GM19467 (cell line): ENCODE measurements around the gene WASHC4.

ENCODE experiments used
- ATAC-seq: cut with Tn5 transposase; IDR thresholded peaks from one replicate; pipeline ENCODE4 v1.9.1; 2021; ENCODE audit warnings: mild to moderate bottlenecking, moderate library complexity; ENCODE audit not compliant: unreplicated experiment

Gene WASHC4, protein sequence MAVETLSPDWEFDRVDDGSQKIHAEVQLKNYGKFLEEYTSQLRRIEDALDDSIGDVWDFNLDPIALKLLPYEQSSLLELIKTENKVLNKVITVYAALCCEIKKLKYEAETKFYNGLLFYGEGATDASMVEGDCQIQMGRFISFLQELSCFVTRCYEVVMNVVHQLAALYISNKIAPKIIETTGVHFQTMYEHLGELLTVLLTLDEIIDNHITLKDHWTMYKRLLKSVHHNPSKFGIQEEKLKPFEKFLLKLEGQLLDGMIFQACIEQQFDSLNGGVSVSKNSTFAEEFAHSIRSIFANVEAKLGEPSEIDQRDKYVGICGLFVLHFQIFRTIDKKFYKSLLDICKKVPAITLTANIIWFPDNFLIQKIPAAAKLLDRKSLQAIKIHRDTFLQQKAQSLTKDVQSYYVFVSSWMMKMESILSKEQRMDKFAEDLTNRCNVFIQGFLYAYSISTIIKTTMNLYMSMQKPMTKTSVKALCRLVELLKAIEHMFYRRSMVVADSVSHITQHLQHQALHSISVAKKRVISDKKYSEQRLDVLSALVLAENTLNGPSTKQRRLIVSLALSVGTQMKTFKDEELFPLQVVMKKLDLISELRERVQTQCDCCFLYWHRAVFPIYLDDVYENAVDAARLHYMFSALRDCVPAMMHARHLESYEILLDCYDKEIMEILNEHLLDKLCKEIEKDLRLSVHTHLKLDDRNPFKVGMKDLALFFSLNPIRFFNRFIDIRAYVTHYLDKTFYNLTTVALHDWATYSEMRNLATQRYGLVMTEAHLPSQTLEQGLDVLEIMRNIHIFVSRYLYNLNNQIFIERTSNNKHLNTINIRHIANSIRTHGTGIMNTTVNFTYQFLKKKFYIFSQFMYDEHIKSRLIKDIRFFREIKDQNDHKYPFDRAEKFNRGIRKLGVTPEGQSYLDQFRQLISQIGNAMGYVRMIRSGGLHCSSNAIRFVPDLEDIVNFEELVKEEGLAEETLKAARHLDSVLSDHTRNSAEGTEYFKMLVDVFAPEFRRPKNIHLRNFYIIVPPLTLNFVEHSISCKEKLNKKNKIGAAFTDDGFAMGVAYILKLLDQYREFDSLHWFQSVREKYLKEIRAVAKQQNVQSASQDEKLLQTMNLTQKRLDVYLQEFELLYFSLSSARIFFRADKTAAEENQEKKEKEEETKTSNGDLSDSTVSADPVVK

DNA sequence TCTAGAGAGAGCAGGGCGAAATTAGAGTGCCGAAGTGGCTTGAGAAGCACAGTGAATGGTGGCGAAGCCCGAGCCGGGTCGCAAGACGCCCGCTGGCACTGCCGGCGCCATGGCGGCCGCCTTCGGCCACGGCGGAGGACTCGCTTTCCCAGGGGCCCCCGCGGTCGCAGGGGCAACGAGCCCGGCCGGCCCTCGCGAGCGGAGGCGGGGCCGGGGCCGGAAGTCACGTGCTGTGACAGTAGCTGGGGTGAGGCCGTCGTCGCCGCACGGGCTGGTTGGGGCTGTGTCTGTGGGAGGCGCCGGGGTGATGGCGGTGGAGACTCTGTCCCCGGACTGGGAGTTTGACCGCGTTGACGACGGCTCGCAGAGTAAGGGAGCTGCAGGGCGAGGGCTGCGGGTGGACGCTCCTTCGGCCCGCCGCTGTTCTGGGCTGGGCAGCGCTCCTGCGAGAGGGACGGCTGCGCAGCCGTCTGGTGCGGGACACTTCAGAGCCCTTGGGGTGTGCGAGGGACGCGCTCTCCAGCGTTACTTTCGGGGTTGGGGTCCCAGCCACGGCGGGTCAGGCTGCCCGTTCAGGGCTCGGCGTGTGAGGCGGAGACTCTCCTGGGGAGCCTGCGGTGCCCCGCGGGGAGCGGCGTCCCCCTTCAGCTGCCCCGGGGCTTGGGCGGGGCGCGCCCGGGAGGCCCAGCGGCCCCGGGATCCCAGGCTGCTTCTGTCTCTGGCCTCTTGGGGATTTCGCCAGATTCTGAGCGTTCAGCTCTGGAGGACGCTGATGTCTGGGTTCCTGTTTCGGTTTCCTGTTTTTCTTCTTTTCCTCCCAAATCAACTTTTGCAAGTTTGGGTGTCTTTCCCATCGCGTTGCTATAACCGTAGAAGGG, at the start of gene WASHC4:
Gene WASHC4, plus strand, starts transcription at position 238 of the 878 bp plus-strand sequence. Its CDS starts 70 bp downstream, at position 308.
- ATAC-seq = peak; percentile 84

DNA sequence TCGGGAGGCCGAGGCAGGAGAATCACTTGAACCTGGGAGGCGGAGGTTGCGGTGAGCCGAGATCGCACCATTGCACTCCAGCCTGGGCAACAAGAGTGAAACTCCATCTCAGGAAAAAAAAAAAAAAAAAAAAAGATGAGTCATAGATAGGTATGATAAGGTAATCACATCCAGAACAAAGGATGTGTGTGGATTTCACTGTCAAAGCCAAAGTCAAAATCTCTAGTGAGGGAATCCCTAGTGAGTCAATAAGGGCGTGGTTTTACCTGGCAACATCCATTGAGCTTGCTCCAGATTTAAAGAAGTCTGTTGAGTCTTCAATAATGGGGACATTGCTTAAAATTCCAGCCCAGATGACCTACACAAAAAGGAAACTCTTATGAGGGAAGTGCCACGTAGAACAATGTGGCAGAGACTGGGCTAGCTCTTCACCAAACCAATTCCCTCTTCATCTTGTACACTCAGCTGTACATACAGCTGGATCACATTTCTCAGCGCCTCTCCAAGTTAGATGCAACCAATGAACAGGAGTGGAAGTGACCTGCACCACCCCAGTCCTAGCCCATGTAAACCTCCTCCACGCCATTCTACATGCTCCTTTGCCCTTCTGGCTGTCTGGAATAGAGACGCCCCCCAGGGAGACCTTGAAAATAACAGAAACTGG, 46.7 kb upstream of the WASHC4 start:
- ATAC-seq = no peak

DNA sequence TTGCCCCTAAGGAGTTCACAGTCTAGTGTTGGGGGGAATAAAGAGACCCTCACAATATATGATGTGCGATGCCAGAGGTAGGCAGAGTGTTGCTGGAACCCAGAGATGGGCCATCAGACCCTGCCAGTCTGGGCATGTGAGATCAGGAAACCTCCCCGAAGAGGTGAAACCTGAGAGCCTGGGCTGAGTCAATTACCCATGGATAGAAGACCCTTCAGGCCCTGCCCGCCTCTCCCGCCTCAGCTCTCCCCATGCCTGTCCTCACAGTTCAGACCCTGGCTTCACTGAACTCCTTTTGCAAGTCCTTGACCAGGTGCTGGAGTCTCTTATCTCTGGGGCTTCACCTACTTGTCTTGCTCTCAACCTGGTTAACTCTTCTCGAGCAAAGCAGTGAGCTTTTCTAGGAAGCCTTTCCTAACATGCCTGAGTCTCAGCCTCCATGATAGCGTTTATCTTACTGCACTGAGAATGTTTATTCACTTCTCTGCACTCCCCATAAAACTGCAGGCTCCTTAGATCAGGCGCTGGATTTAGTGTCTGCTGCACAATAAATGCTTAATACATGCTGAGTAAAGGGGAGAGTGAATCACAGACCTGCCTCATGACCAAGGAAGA, 42.9 kb upstream of the WASHC4 start:
- no peak for ATAC-seq

DNA sequence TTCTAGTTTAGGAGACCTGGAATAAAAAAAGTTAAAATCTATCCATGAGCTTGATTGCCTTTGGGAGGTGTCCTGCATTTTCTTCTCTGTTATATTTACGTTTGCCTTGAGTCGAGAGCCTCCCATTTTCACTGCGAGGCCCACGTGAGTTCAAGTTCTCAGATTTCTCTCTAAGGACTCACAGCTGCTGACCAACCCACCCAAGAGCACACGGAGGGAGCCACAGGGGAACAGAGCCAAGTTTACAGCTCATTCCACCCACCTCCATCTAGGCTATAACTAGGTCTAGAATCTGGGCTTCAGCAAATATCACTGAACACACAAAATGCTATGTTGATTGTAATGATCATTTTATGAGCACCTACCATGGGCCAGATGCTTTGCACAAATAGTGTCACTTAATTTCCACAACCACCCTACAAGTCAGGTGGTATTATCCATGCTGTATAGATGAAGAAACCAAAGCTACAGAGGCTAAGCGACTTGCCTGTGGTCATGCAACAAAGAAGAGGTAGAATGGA, 40.0 kb upstream of the WASHC4 start:
- no peak for ATAC-seq

DNA sequence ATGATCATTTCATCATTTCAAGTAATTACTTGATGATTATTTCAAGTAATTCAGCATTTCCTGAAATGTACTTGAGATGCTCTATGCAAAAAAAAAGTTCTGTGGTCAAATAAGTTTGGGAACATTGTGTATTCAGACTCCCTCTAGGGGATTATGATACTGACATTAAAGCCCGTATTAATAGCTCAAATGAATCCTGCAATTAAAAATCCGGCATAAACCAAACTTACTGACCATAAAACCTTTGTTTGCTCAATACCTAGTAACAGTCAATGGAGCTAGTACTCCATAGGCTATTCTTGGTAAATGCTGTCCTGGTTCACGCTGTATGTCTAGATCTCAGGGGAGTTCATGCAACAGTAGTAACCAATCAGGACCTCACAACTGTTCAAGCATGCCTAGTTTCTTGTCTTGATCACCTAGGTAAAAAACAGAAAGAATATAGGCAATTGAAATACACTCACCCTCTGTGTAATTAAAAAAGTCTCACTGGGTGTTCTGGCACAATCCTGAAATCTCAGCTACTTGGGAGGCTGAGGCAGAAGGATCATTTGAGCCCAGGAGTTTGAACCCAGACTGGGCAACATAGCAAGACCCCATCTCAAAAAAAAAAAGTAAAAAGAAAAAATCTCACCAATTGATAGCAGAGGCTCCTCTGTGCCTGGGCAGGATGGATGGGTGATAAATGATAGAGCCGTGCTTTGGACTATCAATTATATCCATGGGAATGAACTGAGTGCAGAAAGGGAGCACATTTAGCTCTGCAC, 37.4 kb upstream of the WASHC4 start:
- ATAC-seq = no peak

DNA sequence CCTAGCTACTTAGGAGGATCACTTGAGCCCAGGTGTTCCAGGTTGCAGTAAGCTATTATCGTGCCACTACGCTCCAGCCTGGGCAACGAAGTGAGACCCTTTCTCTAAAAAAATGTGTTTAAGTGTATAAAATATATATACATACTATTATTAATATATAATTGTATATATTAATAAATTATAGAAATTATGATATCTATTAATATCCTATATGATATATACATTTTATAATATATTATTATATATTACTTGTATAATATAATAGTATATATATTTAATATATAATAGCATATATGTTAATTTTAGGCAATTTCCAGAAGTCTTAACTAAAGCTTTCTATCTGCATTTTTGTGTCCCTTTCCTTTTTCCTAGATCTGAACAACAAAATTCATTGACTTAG, 35.5 kb upstream of the WASHC4 start:
- no peak for ATAC-seq

DNA sequence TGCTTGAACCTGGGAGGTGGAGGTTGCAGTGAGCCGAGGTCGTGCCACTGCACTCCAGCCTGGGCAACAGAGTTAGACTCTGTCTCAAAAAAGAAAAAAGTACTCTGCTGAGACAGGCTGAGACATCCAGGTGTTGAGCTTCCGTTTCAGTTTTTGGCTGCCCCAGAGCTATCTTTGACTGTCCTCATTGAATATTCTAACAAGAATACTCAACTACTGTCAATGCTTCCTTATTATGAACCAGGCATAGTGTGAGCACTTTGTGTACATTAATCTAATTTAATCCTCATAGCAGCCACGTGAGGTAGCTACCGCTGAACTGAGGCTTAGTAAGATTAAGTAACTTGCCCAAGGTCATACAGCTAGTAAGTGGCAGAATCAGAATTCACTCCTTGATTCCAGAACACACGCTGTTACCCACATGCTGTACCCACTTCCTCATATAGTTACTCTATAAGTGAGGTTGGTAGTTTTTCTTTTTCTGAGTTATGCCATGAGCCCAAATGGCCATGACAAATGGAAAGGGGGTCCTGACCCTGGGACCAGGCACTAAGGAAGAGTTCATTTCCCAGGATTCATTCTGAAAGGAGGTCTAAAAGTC, 34.5 kb upstream of the WASHC4 start:
- ATAC-seq = no peak

DNA sequence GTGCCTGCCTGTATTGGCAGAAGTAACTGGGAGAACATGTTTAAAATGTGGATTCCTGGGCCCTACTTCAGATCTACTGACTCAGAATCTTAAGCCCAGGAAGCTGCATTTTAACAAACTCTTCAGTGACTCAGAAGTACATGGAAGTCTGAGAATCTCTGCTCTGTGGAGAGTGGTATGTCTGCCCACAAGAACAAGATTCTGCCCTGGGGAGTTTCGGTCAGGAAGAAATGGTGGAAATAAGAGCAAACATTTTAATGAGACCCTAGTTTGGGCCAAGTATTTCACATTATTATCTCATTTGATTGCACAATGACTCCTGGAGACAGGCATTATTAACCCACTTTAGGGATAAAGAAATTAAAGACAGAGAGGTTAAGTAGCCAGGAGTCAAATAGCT, 31.4 kb upstream of the WASHC4 start:
- ATAC-seq = no peak

DNA sequence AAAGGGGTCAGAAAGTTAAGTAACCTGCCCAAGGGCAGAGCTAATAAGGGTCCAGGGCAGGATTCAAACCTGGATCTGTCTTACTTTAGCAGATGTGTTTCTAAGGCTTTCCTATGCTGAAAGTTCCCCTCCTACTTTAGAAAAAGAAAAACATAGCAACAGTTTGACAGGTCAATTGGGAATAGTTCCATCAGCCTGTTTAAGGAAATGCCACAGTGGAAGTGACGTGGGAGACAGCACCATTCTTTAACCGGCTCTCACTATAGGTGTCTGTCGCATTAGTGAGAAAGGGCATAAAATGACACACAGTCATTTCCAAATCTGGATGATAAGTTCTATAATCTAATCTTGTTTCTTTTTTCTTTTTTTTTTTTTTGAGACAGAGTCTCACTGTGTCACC, 30.6 kb upstream of the WASHC4 start:
- ATAC-seq = no peak

DNA sequence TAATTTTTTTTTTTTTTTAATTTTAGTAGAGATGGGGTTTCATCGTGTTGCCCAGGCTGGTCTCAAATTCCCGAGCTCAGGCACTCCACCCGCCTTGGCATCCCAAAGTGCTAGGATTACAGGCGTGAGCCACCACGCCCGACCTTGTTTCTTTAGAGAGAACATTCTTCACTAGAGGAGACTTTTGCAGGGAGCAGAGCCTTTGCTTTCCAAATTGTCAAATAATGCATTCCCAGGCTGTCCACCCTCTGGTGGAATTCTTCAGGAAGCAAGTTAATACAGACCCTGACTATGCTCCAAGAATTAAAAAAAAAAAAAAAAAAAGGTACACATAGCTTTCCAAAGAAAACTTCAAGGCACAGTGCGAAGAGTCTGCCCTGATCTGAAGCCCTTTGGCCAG, 30.1 kb upstream of the WASHC4 start:
- no peak for ATAC-seq

DNA sequence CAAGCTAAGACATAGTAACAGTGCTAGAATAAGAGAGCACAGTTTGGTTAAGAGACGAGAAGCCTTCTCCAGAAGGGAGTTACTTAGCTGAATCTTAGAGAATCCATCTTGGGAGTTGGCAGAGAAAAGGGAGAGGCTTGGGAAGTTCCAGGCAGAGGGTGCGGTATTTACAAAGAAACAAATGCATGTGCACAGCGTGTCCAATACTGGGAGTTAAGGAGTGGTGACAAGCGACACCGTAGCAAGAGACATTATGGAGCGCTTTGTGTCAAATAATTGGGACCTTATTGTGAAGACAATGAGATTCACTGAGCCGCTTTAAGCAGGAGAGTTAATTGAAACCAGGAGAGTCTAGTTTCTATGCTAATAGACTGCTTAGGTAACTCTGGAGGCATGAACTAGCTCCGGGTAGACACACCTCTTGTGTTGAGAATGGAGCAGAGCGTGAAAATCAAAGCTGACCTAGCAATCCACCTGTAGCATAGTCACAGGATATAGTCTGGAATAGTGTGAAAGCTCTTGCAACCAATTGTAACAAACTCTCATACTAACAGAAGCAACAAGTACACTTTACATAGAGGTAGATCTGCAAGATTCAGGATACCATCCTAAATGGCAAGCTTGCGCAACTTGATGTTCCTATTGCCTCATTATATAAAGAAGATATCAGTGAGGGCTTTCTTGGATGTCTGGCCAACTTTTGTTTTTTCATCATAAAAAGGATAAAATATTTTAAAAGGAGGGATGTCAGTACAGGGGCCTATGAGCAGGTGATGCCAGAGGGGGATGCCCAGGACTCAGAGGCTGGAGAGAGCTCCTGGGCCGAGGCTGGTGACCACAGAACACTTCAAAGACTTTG, 28.6 kb upstream of the WASHC4 start:
- no peak for ATAC-seq

DNA sequence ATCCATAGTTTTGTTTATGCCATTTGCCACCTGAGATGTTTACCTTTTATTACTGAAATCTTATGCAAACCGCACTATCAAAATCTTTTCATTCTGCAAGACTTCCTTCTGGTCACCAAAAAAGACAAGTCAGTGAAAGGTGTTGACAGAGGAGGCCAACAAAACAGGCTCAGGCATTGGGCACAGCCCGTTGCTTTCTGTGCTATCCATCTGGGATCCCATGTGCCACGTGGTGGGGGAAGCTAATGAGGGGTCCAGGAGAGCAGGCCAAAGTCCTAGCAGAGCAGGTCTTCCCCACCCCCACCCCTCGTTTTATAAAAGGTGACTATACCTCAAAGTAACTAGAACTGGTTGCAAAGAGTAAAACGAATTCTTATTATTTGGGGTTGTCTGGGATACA, 24.5 kb upstream of the WASHC4 start:
- ATAC-seq = no peak

DNA sequence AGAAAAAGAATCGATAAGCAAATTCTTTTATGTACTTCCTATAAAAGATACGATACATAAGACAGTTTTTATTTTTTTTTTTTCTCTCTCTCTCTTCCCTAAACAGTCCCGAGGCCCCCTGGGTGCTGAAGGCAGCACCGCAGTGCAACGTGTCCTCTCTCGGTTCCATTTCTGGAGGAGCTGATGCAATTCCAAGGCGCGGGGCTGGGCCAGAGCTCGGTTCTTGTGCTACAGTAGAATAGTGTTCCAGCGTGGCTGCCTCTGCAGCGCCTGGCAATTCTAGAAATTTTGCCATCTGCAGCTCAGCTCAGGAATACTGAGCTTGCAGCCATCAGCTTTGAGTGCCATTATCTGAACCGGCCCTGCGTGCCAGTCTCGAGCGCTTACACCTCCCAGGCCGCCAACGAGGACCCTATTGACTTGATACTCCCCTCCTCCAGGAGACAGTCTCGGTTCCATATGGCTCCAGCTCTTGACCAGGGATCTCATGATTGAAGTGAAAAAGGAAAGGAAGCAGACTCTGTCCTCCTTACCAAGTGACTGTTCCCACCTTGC, 23.9 kb upstream of the WASHC4 start:
- no peak for ATAC-seq

DNA sequence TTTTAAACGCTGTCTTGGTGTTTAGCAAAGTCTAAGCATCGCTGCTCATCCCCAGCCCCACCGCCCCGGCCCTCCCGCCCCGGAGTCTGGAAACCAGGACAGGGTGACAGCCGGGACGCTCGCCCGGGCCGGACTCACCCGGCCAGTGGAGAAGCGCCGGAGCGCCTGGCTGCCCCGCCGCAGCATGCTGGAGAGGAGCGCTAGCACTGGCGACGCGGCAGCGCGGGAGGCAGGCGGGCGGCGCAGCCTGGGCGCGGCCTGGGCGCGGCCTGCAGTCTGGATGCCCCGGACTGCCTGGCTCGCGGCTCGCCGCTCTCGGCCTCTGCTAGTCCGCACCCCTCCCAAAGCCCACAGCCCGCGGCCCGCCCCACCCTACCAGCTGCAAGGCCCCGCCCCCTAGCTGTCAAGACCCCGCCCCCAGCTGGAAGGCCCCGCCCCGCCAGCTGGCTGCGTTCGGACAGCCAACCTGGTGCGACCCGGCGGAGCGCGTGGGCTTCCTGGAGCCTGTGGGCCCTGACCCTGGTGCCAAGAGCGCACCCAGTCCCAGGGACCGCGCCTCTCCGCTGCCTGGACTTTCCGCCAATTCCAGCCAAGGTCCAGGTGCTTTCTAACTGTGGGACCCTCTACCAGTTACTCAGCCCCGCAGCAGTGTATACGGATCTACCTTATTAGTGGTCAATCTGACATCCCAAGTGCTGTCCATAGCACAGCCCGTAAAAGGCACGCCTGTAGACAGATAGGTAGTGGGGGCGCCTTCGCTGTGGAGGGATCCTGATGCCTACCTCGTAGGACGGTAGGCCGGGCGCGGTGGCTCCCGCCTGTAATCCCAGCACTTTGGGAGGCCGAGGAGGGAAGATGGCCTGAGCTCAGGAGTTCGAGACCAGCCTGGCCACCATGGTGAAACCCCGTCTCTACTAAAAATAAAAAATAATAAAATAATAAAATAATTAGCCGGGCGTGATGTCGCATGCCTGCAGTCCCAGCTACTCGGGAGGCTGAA, 23.0 kb upstream of the WASHC4 start, which contains the start of gene ALDH1L2:
Gene ALDH1L2, minus strand, starts transcription at position 208 of the 1,000 bp plus-strand sequence. Its CDS starts 22 bp downstream, at position 186.
- peak; percentile 75 for ATAC-seq

DNA sequence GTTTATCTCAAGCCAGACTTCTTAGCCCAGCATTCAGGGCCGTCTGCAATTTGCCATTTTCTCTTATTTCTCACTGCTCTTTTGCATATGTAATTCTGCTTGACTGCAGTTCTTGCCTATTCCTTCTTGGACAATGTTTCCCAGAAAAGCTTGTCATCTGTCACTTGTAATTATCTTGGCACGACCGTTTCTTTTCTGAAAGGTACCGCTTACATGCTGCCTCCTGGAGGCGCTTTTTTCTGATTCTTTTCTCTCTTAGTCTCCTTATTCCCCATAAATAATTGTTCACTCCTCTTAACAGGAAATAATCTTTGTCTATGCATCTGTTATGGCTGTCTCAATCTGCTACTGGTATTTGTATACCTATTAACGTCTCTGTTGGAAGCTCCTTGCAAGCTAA, 22.0 kb upstream of the WASHC4 start:
- no peak for ATAC-seq
